HepG2 (cell line): ENCODE measurements around the gene RAB33B. TPM values are rescaled to one million over a fixed set of nuclear protein-coding genes. Genes with fewer than 3 reads are reported as not detected.

Source experiments
- ATAC-seq: fragments of 200-7000 bp; cut with Tn5 transposase; 3 replicates; pipeline ENCODE4 v1.9.1; 2020; ENCODE audit warnings: mild to moderate bottlenecking, moderate library complexity
- BruUV-seq: library from RNA; stranded (reverse); fragments of 400-500 nt; replicated peaks from 2 replicates; lab custom pipeline; 2021; lab: Mats Ljungman, UMichigan
- CTCF ChIA-PET: fragments of 300-600 bp; formaldehyde crosslinking; extraction: SDS; loops from one replicate; lab custom pipeline; 2021; ENCODE audit warnings: low total read pairs, inconsistent platforms, low intra/inter-chr PET ratio; lab: Yijun Ruan, JAX
- POLR2A ChIA-PET: fragments of 350-600 bp; sonication (Branson Sonifier 250); formaldehyde crosslinking; loops from one replicate; lab custom pipeline; 2020; ENCODE audit warnings: antibody characterized with exemption, inconsistent platforms; lab: Yijun Ruan, JAX
- DNase-seq: peaks from one replicate; pipeline ENCODE4 v3.0.0-alpha.2; 2015; ENCODE audit warnings: low spot score
- FAIRE-seq: peaks from 3 replicates; lab custom pipeline; 2011; peaks lifted over from hg19 to GRCh38; lab: Jason Lieb, UNC
- H2AFZ ChIP-seq: one replicate; pipeline ENCODE4 v1.6.1; 2011; ENCODE audit warnings: low read length, inconsistent platforms
- H3K27ac ChIP-seq: fragments of 300-600 bp; 3 replicates; pipeline ENCODE4 v1.8.0; 2011; ENCODE audit warnings: mixed run types, mild to moderate bottlenecking, mixed read lengths, low read length, inconsistent platforms; ENCODE audit not compliant: insufficient read depth; ENCODE audit errors: extremely low read length
- H3K27me3 ChIP-seq, 2 experiments: fragments of 200-600 bp in 1 of 2; 2 replicates in 1 of 2; 3 replicates in 1 of 2; pipeline versions ENCODE4 v1.6.0 to v1.8.0; 2011; ENCODE audit warnings: low read length in 2 of 2, mild to moderate bottlenecking in 2 of 2, moderate library complexity in 2 of 2, inconsistent platforms in 1 of 2; ENCODE audit not compliant: insufficient read depth in 2 of 2, control insufficient read depth in 1 of 2
- H3K36me3 ChIP-seq, 2 experiments: fragments of 200-600 bp in 1 of 2; replicated peaks in 1 of 2; 2 replicates in 1 of 2; 3 replicates in 1 of 2; pipeline versions ENCODE4 v1.5.1 to v1.8.0; 2011; ENCODE audit warnings: low read length in 2 of 2, inconsistent platforms in 1 of 2; ENCODE audit not compliant: insufficient read depth in 2 of 2, control insufficient read depth in 1 of 2
- H3K4me1 ChIP-seq: 2 replicates; pipeline ENCODE4 v1.5.1; 2012; ENCODE audit warnings: low read length, inconsistent platforms; ENCODE audit not compliant: insufficient read depth
- H3K4me2 ChIP-seq: 2 replicates; pipeline ENCODE4 v1.6.0; 2011; ENCODE audit warnings: low read depth, low read length, inconsistent platforms
- H3K4me3 ChIP-seq, 3 experiments: fragments of 200-600 bp in 1 of 3; sonication (generic), shearing (Covaris generic) in 1 of 3; replicated peaks in 1 of 3; 2 replicates each; pipeline ENCODE4 v1.5.1; 2011 to 2016; ENCODE audit warnings: low read length in 3 of 3, inconsistent platforms in 2 of 3, low read depth in 2 of 3, mild to moderate bottlenecking in 2 of 3, control low read depth in 1 of 3, mixed read lengths in 1 of 3; ENCODE audit not compliant: insufficient read depth in 1 of 3
- H3K79me2 ChIP-seq: one replicate; pipeline ENCODE4 v1.6.1; 2011; ENCODE audit warnings: low read length, inconsistent platforms; ENCODE audit not compliant: insufficient read depth
- H3K9ac ChIP-seq: 2 replicates; pipeline ENCODE4 v1.6.0; 2011; ENCODE audit warnings: mild to moderate bottlenecking, low read depth, low read length, inconsistent platforms; ENCODE audit not compliant: insufficient read depth
- H3K9me3 ChIP-seq: 2 replicates; pipeline ENCODE4 v1.5.1; 2012; ENCODE audit warnings: mild to moderate bottlenecking, low read length
- H4K20me1 ChIP-seq: 2 replicates; pipeline ENCODE4 v1.6.0; 2011; ENCODE audit warnings: inconsistent platforms, mild to moderate bottlenecking, low read length, moderate library complexity; ENCODE audit not compliant: insufficient read depth
- ATF1 ChIP-seq: IDR thresholded peaks from 2 replicates; pipeline ENCODE4 v1.6.1; 2016; ENCODE audit warnings: mild to moderate bottlenecking, control low read depth
- CCAR2 ChIP-seq: fragments of 200-400 bp; formaldehyde crosslinking; optimal IDR thresholded peaks from 2 replicates; pipeline ENCODE3; 2018; ENCODE audit warnings: low read depth, mild to moderate bottlenecking, low read length, moderate library complexity
- CENPX ChIP-seq: sonication (generic); formaldehyde crosslinking; IDR thresholded peaks from 2 replicates; pipeline ENCODE4 v1.9.0; 2021; ENCODE audit warnings: mild to moderate bottlenecking, missing genetic modification reagents, moderate library complexity
- CSRNP2 ChIP-seq: sonication (generic); formaldehyde crosslinking; conservative IDR thresholded peaks from 2 replicates; pipeline ENCODE4 v1.8.0; 2022; ENCODE audit warnings: low read depth, missing genetic modification reagents
- FOSL2 ChIP-seq: sonication (generic); formaldehyde crosslinking; IDR thresholded peaks from 2 replicates; pipeline ENCODE4 v1.4.0; 2020; ENCODE audit warnings: missing genetic modification reagents
- KDM5B ChIP-seq: sonication (generic); formaldehyde crosslinking; IDR thresholded peaks from 2 replicates; pipeline ENCODE4 v1.4.0; 2020; ENCODE audit warnings: missing genetic modification reagents, mild to moderate bottlenecking, borderline replicate concordance
- NBN ChIP-seq: fragments of 450-650 bp; conservative IDR thresholded peaks from 2 replicates; pipeline ENCODE4 v1.6.1; 2017
- NR2F6 ChIP-seq, 2 experiments: IDR thresholded peaks; 2 replicates each; pipeline ENCODE4 v1.6.1; 2016; ENCODE audit warnings: antibody characterized with exemption in 1 of 2, mild to moderate bottlenecking in 1 of 2
- RBAK ChIP-seq: sonication (generic); formaldehyde crosslinking; IDR thresholded peaks from 2 replicates; pipeline ENCODE4 v1.5.1; 2020; ENCODE audit warnings: mild to moderate bottlenecking, missing genetic modification reagents
- SSRP1 ChIP-seq: IDR thresholded peaks from 2 replicates; pipeline ENCODE4 v1.6.1; 2016; ENCODE audit warnings: control low read depth
- ZNF160 ChIP-seq: sonication (generic); formaldehyde crosslinking; IDR thresholded peaks from 2 replicates; pipeline ENCODE4 v1.8.0; 2022; ENCODE audit warnings: mild to moderate bottlenecking, inconsistent platforms, missing genetic modification reagents
- ZNF282 ChIP-seq: fragments of 450-650 bp; IDR thresholded peaks from 2 replicates; pipeline ENCODE4 v1.6.1; 2018; ENCODE audit not compliant: partially characterized antibody
- ZNF503 ChIP-seq: sonication (generic); formaldehyde crosslinking; IDR thresholded peaks from 2 replicates; pipeline ENCODE4 v1.4.0; 2020; ENCODE audit warnings: missing genetic modification reagents
- ZNF713 ChIP-seq: sonication (generic); formaldehyde crosslinking; IDR thresholded peaks from 2 replicates; pipeline ENCODE4 v1.4.0; 2020; ENCODE audit warnings: mild to moderate bottlenecking, missing genetic modification reagents
- ZNF790 ChIP-seq: sonication (generic); formaldehyde crosslinking; IDR thresholded peaks from 2 replicates; pipeline ENCODE4 v1.8.0; 2022; ENCODE audit warnings: missing genetic modification reagents, mild to moderate bottlenecking, borderline replicate concordance
- WGBS: methylation state at CpG from one replicate; pipeline ENCODE4 v1.1.6; 2017; ENCODE audit warnings: low lambda C conversion rate; 5-methylcytosine and 5-hydroxymethylcytosine counted together
- in situ Hi-C: cut with HindIII; loops from 2 replicates; pipeline ENCODE4 v1.10.0; 2017; ENCODE audit warnings: low pct_unique_long_range_greater_than_20kb; ENCODE audit not compliant: extremely low pct_ligation_motif_present
- intact Hi-C: fragments of 100-400 bp; cut with micrococcal nuclease; formaldehyde crosslinking; loops from one replicate; pipeline ENCODE4 v1.10.0; 2022; ENCODE audit not compliant: unreplicated experiment
- polyA plus RNA-seq, 8 experiments: library from polyadenylated mRNA; depleted of rRNA in 3 of 8; stranded (reverse) in 7 of 8; unstranded in 1 of 8; fragments of >200 nt; fragmentation: Illumina TruSeq in 4 of 8; extraction: Trizol in 4 of 8; gene quantifications; 2 replicates each; pipeline versions ENCODE4 v1.2.1 to v1.2.3, GENCODE V29; 2011 to 2016; ENCODE audit warnings: low read depth in 4 of 8, missing spikeins in 1 of 8, mixed read lengths in 1 of 8; ENCODE audit not compliant: insufficient read depth in 1 of 8
- total RNA-seq, 5 experiments: library from RNA; depleted of rRNA; stranded (reverse); fragments of >200 nt; fragmentation: Illumina TruSeq; extraction: Trizol; gene quantifications; 2 replicates each; pipeline ENCODE4 v1.2.3, GENCODE V29; 2016; ENCODE audit warnings: low read depth in 1 of 5
- TF ChIP-seq, protein P1 (sequence below): sonication (generic); formaldehyde crosslinking; IDR thresholded peaks from 2 replicates; pipeline ENCODE4 v1.4.0; 2020; ENCODE audit warnings: mild to moderate bottlenecking, missing genetic modification reagents

Gene RAB33B
- total and polyA plus RNA-seq, 2 of the 13 experiments (the other 11 are each of a cell fraction or from before 2014, with no cell fraction given): 7.6 to 8.1 TPM

- 0 out of 2 replicates have a peak, but pooled peaks cover 1% of the 10 kb centered on the region for H3K4me1 ChIP-seq
- peaks cover 5 to 17% of the 10 kb centered on the region in 2 experiments for H3K36me3 ChIP-seq
- no peaks in the 10 kb centered on the region for H3K79me2 ChIP-seq
- no peak overlapping the region for H3K4me3 ChIP-seq
- H2AFZ ChIP-seq: no peak overlapping the region
- no peak for TF ChIP-seq ZNF503 (CRISPR knock-in tag)
- TF ChIP-seq RBAK (CRISPR knock-in tag): no peak
- TF ChIP-seq, protein P1, sequence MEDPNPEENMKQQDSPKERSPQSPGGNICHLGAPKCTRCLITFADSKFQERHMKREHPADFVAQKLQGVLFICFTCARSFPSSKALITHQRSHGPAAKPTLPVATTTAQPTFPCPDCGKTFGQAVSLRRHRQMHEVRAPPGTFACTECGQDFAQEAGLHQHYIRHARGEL (CRISPR knock-in tag): no peak
- no peak for TF ChIP-seq ZNF790 (CRISPR knock-in tag)
- no peak for TF ChIP-seq KDM5B (CRISPR knock-in tag)
- no peak for TF ChIP-seq SSRP1 (CRISPR knock-in tag)
- TF ChIP-seq NBN: no peak
- TF ChIP-seq ZNF713 (CRISPR knock-in tag): no peak
- no peak for TF ChIP-seq CCAR2
- no peak for TF ChIP-seq CENPX (CRISPR knock-in tag)
- TF ChIP-seq FOSL2: no peak
- no peak for TF ChIP-seq ATF1
- no peak for TF ChIP-seq ZNF282
- no peak for TF ChIP-seq ZNF160 (CRISPR knock-in tag)
- TF ChIP-seq NR2F6 (IDR thresholded peaks at IDR 0.05): no peak
- no peak for TF ChIP-seq NR2F6 (CRISPR knock-in tag; IDR thresholded peaks at IDR 0.05)
- no peak for TF ChIP-seq CSRNP2 (CRISPR knock-in tag)
- TF ChIP-seq, all 625 proteins: peak for 0
- CTCF ChIA-PET: no interaction called here
- DNase-seq (no peak), FAIRE-seq (no peak), ATAC-seq (no peak)
- no peak overlapping the region for H3K4me2 ChIP-seq
- H3K27me3 ChIP-seq: no peaks in the 10 kb centered on the region; a peak in 1 of 5 replicates
- no peaks in the 10 kb centered on the region for H4K20me1 ChIP-seq
- intact Hi-C loops (no loop called here), in situ Hi-C loops (no loop called here)
- POLR2A ChIA-PET: no interaction called here
- H3K9ac ChIP-seq: no peak overlapping the region
- 98% methylated on average over 4 of the region's 4 CpGs for WGBS
- H3K27ac ChIP-seq: no peak overlapping the region
- peaks cover 6% of the 10 kb centered on the region; the same call in 1 of the 2 replicates for H3K9me3 ChIP-seq
- no TSS peak for BruUV-seq
Measured at GRCh38 chr4:139476363-139476762, 22.4 kb downstream of the RAB33B start.
